ENCODE measurements around the gene PRKG1.

Gene PRKG1

DNA sequence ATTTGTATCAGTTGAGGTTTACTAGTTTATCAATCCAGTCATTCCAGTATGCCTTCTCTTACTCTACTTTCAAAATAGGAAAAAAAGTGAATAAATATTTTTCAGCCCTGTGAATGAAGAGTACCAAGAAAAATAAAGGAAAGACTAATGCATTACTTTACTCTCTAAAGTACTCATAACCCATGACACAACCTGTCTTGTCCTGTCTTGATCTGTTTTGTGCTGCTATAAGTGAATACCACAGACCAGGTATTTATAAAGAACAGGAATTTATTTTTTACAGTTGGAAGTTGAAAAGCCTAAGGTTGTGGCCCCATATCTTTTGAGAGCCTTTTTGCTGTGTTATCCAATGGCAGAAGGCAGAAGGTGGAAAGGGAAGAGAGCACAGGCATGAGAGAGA is 1045.2 kb downstream of the PRKG1 start:
- TF ChIP-seq, protein P1, sequence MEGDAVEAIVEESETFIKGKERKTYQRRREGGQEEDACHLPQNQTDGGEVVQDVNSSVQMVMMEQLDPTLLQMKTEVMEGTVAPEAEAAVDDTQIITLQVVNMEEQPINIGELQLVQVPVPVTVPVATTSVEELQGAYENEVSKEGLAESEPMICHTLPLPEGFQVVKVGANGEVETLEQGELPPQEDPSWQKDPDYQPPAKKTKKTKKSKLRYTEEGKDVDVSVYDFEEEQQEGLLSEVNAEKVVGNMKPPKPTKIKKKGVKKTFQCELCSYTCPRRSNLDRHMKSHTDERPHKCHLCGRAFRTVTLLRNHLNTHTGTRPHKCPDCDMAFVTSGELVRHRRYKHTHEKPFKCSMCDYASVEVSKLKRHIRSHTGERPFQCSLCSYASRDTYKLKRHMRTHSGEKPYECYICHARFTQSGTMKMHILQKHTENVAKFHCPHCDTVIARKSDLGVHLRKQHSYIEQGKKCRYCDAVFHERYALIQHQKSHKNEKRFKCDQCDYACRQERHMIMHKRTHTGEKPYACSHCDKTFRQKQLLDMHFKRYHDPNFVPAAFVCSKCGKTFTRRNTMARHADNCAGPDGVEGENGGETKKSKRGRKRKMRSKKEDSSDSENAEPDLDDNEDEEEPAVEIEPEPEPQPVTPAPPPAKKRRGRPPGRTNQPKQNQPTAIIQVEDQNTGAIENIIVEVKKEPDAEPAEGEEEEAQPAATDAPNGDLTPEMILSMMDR (IDR thresholded peaks at IDR 0.05; ENCODE audit: extremely low read depth, insufficient read depth, missing control alignments) = no peak
- no peak for DNase-seq (ENCODE audit: low spot score)
- in situ Hi-C loops (cut with MboI; ENCODE audit: low pct_unique_long_range_greater_than_20kb, low sequenced_read_pairs, unreplicated experiment) = no loop called here

DNA sequence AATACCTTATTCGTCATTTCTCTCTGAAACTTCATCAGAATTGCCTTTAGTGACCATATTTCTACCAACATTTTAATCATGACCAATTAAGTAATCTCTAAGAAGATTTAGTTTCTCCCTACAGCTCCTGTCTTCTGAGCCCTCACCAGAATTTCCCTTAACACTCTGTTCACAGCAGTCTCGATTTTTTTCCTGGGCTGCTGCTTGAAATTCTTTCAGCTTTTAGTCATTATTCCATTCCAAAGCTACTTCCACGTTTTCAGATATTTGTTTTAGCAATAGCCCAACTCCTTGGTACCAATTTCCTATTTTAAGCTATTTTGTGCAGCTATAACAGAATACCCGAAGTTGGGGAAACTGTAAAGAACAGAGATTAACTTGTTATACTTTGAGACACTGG is 1047.4 kb downstream of the PRKG1 start:
- in situ Hi-C loops (cut with MboI; ENCODE audit: low pct_unique_long_range_greater_than_20kb, low sequenced_read_pairs, unreplicated experiment) = no loop called here
- DNase-seq (ENCODE audit: low spot score) = no peak
- TF ChIP-seq, protein P1 (IDR thresholded peaks at IDR 0.05; ENCODE audit: extremely low read depth, insufficient read depth, missing control alignments) = no peak

DNA sequence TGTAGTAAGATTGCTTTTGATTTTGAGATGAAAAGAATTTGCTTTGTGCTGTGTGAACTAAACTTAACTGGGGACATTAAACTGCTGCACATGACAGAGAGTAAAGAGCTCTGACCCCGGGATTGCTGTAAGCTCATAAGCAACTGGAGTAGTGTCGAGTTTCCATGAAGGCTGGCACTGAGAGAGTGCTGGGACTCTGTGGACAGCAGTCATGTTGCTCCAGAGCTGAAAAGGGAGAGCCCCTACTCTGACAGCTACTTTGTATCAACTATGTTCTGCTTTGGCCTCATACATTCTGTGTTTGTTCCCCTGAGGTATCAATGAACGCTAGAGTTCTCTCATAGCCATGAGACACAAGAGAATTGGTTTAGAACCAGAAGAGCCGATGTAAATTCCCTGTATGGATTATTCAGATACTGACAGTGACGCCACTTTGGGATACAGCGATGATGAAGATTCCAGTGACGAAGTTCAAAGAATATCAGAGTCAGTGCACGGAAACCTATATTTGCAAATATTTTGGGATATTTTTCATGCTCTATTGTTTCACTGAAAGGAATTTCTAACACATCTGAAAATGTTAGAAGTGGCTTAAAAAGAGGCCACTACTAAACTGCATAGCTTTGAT is 1053.9 kb downstream of the PRKG1 start:
- DNase-seq (ENCODE audit: low spot score) = no peak
- in situ Hi-C loops (cut with MboI; ENCODE audit: low pct_unique_long_range_greater_than_20kb, low sequenced_read_pairs, unreplicated experiment) = no loop called here
- TF ChIP-seq, protein P1 (IDR thresholded peaks at IDR 0.05; ENCODE audit: extremely low read depth, insufficient read depth, missing control alignments) = no peak

DNA sequence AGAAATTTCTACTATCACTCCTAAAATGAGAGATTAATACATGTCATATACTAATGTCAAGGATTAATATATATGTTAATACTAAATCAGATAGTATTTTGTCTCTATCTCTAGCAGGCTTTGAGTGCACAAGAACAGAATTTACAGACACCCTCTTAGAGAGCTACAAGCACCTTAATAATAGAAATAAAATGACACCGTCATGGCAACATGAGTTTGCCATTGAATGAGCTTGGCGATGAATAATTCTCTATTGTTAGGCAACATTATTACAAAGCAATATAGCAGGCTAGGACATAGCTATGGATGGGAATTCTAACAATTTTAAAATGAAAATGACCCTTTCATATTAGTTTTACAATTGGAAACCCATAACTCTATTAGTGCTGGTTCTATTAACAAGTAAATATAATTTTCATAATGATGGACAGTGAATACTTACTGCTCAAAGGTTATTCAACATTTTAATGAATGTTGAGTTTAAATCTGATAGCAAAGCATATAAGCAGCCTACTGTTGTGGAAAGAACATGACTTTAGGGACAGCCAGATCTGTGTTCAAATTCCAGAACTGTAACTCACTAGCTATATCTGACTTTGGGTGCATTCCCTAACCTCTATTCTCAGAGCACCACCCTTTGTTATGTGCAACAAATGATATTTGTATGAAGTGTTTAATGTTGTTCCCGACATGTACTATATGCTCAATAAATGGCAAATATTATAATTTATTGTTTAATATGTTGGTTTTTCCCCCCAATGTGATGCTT is 1055.3 kb downstream of the PRKG1 start:
- no peak for DNase-seq (ENCODE audit: low spot score)
- TF ChIP-seq, protein P1 (IDR thresholded peaks at IDR 0.05; ENCODE audit: extremely low read depth, insufficient read depth, missing control alignments) = no peak
- in situ Hi-C loops (cut with MboI; ENCODE audit: low pct_unique_long_range_greater_than_20kb, low sequenced_read_pairs, unreplicated experiment) = no loop called here

DNA sequence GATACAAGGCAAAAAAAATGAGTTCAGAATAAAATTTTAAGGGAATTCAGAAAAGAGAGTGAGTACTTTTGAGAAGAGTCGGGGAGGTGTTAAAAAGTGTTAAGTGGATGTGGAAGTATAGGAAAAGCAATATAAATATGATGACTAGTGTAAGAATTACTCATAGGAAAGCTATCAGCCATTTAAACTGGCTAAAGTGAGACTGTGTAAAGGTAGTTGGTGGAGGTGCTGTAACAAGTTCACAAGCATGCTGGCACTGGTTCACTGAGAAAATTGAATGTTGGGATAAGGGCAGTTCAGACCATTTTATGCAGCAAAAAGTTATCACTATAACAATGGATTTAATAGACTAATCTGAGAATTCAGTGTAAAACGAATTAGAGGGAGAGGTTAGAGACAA is 1060.8 kb downstream of the PRKG1 start:
- in situ Hi-C loops (cut with MboI; ENCODE audit: low pct_unique_long_range_greater_than_20kb, low sequenced_read_pairs, unreplicated experiment) = no loop called here
- TF ChIP-seq, protein P1 (IDR thresholded peaks at IDR 0.05; ENCODE audit: extremely low read depth, insufficient read depth, missing control alignments) = no peak
- DNase-seq (ENCODE audit: low spot score) = no peak

DNA sequence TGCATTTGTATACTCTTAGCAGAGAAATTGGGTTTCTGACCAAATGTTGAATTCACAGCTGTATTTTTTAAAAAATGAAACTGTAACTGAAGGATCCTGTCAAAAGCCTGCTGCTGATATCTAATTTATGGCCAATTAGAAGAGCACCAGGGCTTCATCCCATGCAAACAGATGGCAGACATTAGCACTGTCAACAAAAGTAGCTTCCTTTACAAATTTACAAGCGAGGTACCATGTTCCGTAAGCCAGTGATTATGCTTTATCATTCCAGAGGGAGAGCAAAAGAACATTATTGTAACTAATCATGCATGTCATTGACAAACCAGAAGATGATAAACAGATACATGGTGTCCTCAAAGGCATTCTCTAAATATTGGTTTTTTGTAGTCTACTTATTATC is 1062.6 kb downstream of the PRKG1 start:
- TF ChIP-seq, protein P1 (IDR thresholded peaks at IDR 0.05; ENCODE audit: extremely low read depth, insufficient read depth, missing control alignments) = no peak
- in situ Hi-C loops (cut with MboI; ENCODE audit: low pct_unique_long_range_greater_than_20kb, low sequenced_read_pairs, unreplicated experiment) = no loop called here
- DNase-seq (ENCODE audit: low spot score) = no peak
